Smooth muscle cell (in vitro differentiated cells): ENCODE results near the gene HDAC4. TPM values are rescaled to one million over a fixed set of nuclear protein-coding genes. Genes with fewer than 3 reads are reported as not detected.

Experiments
- DNase-seq: peaks from one replicate; lab custom pipeline; 2025; ENCODE audit not compliant: unreplicated experiment; lab: John Stamatoyannopoulos, UW
- H2AFZ ChIP-seq: fragments of 200-600 bp; sonication (generic); 2 replicates; pipeline ENCODE4 v1.6.0; 2016; ENCODE audit warnings: antibody characterized with exemption, low read depth, mild to moderate bottlenecking
- H3F3A ChIP-seq: fragments of 200-600 bp; sonication (generic); 2 replicates; pipeline ENCODE4 v1.6.0; 2017; ENCODE audit warnings: antibody characterized with exemption, low read depth
- H3K27ac ChIP-seq: fragments of 200-600 bp; sonication (generic); 2 replicates; pipeline ENCODE4 v1.5.1; 2016; ENCODE audit warnings: low read depth, mild to moderate bottlenecking
- H3K27me3 ChIP-seq: fragments of 200-600 bp; sonication (generic); 2 replicates; pipeline ENCODE4 v1.6.1; 2016; ENCODE audit warnings: low read depth, mild to moderate bottlenecking
- H3K36me3 ChIP-seq: fragments of 200-600 bp; sonication (generic); 2 replicates; pipeline ENCODE4 v1.5.1; 2016; ENCODE audit warnings: low read depth
- H3K4me1 ChIP-seq: fragments of 200-600 bp; sonication (generic); 2 replicates; pipeline ENCODE4 v1.5.1; 2016; ENCODE audit warnings: low read depth
- H3K4me2 ChIP-seq: fragments of 200-600 bp; sonication (generic); 2 replicates; pipeline ENCODE4 v1.6.0; 2016; ENCODE audit warnings: mild to moderate bottlenecking
- H3K4me3 ChIP-seq: fragments of 200-600 bp; sonication (generic); 2 replicates; pipeline ENCODE4 v1.5.1; 2016; ENCODE audit warnings: mild to moderate bottlenecking
- H3K79me2 ChIP-seq: fragments of 200-600 bp; sonication (generic); 2 replicates; pipeline ENCODE4 v1.6.0; 2016; ENCODE audit warnings: low read depth, mild to moderate bottlenecking
- H3K9ac ChIP-seq: fragments of 200-600 bp; sonication (generic); 2 replicates; pipeline ENCODE4 v1.6.0; 2016; ENCODE audit warnings: low read depth
- H3K9me3 ChIP-seq: fragments of 200-600 bp; sonication (generic); replicated peaks from 2 replicates; pipeline ENCODE4 v1.5.1; 2016; ENCODE audit warnings: low read depth
- H4K20me1 ChIP-seq: fragments of 200-600 bp; sonication (generic); 2 replicates; pipeline ENCODE4 v1.6.0; 2016; ENCODE audit warnings: low read depth
- WGBS: methylation state at CpG from one replicate; pipeline ENCODE4 v1.1.7; 2016; ENCODE audit warnings: low lambda C conversion rate; 5-methylcytosine and 5-hydroxymethylcytosine counted together
- polyA plus RNA-seq: library from polyadenylated mRNA; unstranded; fragments of >200 nt; fragmentation: Nextera tagmentation; extraction: Ambion mirVana; gene quantifications from 2 replicates; pipeline ENCODE4 v1.2.1, GENCODE V29; 2016
- total RNA-seq: library from RNA; depleted of rRNA; stranded (reverse); fragments of >200 nt; gene quantifications from 2 replicates; pipeline ENCODE4 v1.2.3, GENCODE V29; 2014
- TF ChIP-seq, protein P1 (sequence below): fragments of 200-600 bp; sonication (generic); IDR thresholded peaks from 2 replicates; pipeline ENCODE4 v1.5.1; 2017; ENCODE audit warnings: borderline replicate concordance, mild to moderate bottlenecking, antibody characterized with exemption; ENCODE audit not compliant: insufficient read depth, poor library complexity, severe bottlenecking

HDAC4 gene
- total and polyA plus RNA-seq, 2 experiments from 2014 or later: 6.2 to 35.7 TPM

GRCh38 chr2:239024226-239024625 is 376.6 kb downstream of the HDAC4 start:
- WGBS: 93% methylated on average over 7 of the region's 7 CpGs
- Histone ChIP-seq H3K9me3 (no peaks in the 10 kb centered on the region), H3K36me3 (no peaks in the 10 kb centered on the region), H3K79me2 (no peaks in the 10 kb centered on the region), H3K27ac (no peak overlapping the region), H4K20me1 (no peaks in the 10 kb centered on the region), H3K4me2 (no peak overlapping the region), H2AFZ (no peak overlapping the region), H3K4me3 (no peak overlapping the region), H3K9ac (no peak overlapping the region), H3K4me1 (no peaks in the 10 kb centered on the region), H3F3A (no peaks in the 10 kb centered on the region), H3K27me3 (peaks cover 7% of the 10 kb centered on the region)
- TF ChIP-seq, protein P1, sequence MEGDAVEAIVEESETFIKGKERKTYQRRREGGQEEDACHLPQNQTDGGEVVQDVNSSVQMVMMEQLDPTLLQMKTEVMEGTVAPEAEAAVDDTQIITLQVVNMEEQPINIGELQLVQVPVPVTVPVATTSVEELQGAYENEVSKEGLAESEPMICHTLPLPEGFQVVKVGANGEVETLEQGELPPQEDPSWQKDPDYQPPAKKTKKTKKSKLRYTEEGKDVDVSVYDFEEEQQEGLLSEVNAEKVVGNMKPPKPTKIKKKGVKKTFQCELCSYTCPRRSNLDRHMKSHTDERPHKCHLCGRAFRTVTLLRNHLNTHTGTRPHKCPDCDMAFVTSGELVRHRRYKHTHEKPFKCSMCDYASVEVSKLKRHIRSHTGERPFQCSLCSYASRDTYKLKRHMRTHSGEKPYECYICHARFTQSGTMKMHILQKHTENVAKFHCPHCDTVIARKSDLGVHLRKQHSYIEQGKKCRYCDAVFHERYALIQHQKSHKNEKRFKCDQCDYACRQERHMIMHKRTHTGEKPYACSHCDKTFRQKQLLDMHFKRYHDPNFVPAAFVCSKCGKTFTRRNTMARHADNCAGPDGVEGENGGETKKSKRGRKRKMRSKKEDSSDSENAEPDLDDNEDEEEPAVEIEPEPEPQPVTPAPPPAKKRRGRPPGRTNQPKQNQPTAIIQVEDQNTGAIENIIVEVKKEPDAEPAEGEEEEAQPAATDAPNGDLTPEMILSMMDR: no peak
- DNase-seq: no peak

DNA sequence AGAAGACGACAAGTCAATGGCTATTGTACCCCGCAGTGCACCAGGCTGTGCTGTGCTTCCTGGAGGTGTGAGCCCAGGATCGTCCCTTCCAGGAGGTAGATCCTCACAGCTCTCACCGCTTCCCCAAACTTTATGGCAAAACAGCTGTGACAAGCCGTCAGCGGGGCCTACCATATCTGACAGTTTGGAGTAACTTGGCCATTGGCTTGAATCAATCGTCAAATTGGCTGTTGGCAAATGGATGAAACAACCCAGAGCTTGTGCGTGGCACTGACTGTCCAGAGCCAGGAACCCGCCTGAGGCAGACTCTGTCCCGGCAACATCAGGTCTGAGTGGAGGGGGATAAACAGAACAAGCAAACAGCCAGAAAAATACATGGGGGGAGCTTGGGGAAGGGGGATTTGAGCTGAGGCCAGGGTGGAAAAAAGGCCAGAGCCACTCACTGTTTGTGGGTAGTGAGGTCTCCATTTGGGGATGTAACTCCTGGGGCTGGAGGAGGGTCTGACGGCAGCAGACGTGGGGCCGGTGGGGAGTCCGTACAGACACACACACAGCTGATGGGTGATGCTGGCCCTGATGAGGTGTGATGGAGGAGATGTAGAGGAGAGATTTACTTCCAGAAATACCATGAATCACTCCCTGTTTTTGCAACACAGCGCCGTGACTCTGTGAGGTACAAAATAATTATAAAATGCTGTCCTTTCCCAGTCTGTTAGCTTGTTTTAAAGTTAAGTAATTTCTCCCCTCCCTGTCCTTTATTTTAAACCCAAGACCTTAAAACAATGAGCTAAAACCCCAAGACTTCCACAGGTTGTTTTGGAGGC is 378.2 kb downstream of the HDAC4 start:
- no peaks in the 10 kb centered on the region for H3K79me2 ChIP-seq
- no peak overlapping the region for H3K9ac ChIP-seq
- no peaks in the 10 kb centered on the region for H3F3A ChIP-seq
- H3K4me1 ChIP-seq: no peaks in the 10 kb centered on the region
- no peaks in the 10 kb centered on the region for H3K9me3 ChIP-seq
- no peaks in the 10 kb centered on the region for H3K36me3 ChIP-seq
- no peak for DNase-seq
- H3K27ac ChIP-seq: no peak overlapping the region
- 93% methylated on average over 16 of the region's 16 CpGs for WGBS
- H3K4me2 ChIP-seq: no peak overlapping the region
- no peak overlapping the region for H2AFZ ChIP-seq
- no peaks in the 10 kb centered on the region for H4K20me1 ChIP-seq
- H3K4me3 ChIP-seq: no peak overlapping the region
- TF ChIP-seq, protein P1: no peak
- peaks cover 3% of the 10 kb centered on the region for H3K27me3 ChIP-seq

DNA sequence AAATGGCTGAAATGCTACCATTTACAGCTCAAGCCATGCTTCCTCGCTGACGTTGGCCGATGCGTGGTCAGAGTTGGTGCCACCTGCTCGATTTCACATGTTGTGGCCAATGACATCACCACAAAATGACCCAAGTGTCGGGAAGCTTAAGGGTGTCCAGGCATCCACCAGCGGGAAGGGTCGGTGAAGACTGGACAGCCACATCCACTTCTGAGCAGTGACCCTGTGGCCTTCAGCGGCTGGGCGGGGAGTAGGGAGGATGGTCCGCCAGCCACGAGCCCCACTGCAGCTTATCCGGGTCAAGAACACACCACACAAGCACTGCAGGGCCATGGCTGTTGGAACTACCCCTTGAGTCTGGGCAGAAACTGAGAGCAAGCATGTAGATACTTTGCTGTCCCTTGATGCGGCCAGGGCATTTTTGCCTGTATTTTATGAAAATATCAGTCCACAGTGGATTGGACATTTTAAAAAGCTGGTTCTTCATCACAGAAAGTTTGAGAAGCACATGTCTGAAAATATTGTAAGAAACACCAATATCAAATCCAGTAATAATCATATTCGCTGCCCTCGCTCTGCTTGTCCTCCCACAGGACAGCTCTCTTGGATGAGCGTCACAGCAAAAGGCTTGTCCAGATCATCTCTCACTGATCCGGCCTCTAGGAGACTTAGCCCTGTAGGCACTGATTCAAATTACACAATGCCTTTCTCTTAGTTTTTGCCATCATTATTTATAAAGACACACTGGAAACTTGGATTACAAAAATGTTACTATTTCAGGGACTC is 379.0 kb downstream of the HDAC4 start:
- H3K27ac ChIP-seq: no peak overlapping the region

More for the DNA sequence above, 379.0 kb downstream of the HDAC4 start:
- H3F3A ChIP-seq: no peaks in the 10 kb centered on the region
- no peak overlapping the region for H3K9ac ChIP-seq
- H3K4me3 ChIP-seq: no peak overlapping the region
- 91% methylated on average over 18 of the region's 18 CpGs for WGBS
- no peaks in the 10 kb centered on the region for H3K9me3 ChIP-seq
- no peak overlapping the region for H2AFZ ChIP-seq
- no peak overlapping the region for H3K4me2 ChIP-seq
- H3K79me2 ChIP-seq: no peaks in the 10 kb centered on the region
- H3K27me3 ChIP-seq: peaks cover 3% of the 10 kb centered on the region
- TF ChIP-seq, protein P1: no peak
- DNase-seq: no peak
- H3K4me1 ChIP-seq: no peaks in the 10 kb centered on the region
- no peaks in the 10 kb centered on the region for H3K36me3 ChIP-seq
- no peaks in the 10 kb centered on the region for H4K20me1 ChIP-seq
